Hematopoietic multipotent progenitor cell (in vitro differentiated cells): Measurements from ENCODE around the gene MASP2. TPM values are rescaled to one million over a fixed set of nuclear protein-coding genes. Genes with fewer than 3 reads are reported as not detected.
"Not testable (repeated sequence)": the region's sequence is repeated elsewhere in the genome, so short reads cannot be mapped to it uniquely, and the experiment has no call there.

Experiments used
- DNase-seq, 3 donors: peaks; one replicate each; pipeline ENCODE4 v3.0.0-alpha.2; 2011 to 2015; ENCODE audit warnings: low read depth in 2 of 3, low spot score in 2 of 3
- total RNA-seq: library from RNA; depleted of rRNA; stranded (reverse); fragments of >200 nt; gene quantifications from one replicate; pipeline ENCODE4 v1.2.3, GENCODE V29; 2012

Gene MASP2
- total RNA-seq: under 0.01 TPM

- DNase-seq: no peak
These were observed at the start of gene MASP2 for GRCh38 chr1:11046625-11047365. Gene MASP2, minus strand, starts transcription at chr1:11047239. Its CDS starts 32 bp downstream, at chr1:11047207.

- not testable (repeated sequence) for DNase-seq
These were observed 36.7 kb upstream of the MASP2 start for GRCh38 chr1:11083784-11084183.

- DNase-seq: no peak
These were observed 33.9 kb upstream of the MASP2 start for GRCh38 chr1:11080931-11081330.

- DNase-seq: no peak
These were observed 31.6 kb upstream of the MASP2 start for GRCh38 chr1:11078631-11079030.

- DNase-seq: not testable (repeated sequence)
These were observed 26.4 kb upstream of the MASP2 start for GRCh38 chr1:11073398-11073797.

- no peak for DNase-seq
These were observed 25.3 kb upstream of the MASP2 start for GRCh38 chr1:11072216-11072917.

- no peak for DNase-seq
These were observed 24.6 kb upstream of the MASP2 start for GRCh38 chr1:11071463-11072215.

GRCh38 chr1:11070876-11071275, 23.8 kb upstream of the MASP2 start:
- DNase-seq: no peak

GRCh38 chr1:11068600-11069473, 21.8 kb upstream of the MASP2 start:
- DNase-seq: no peak

- no peak for DNase-seq
These were observed 20.9 kb upstream of the MASP2 start for GRCh38 chr1:11067716-11068599.

- DNase-seq: no peak
These were observed 18.8 kb upstream of the MASP2 start for GRCh38 chr1:11065796-11066195.

- no peak for DNase-seq
These were observed 17.9 kb upstream of the MASP2 start for GRCh38 chr1:11064942-11065341.

GRCh38 chr1:11063937-11064537, 17.0 kb upstream of the MASP2 start:
- not testable (repeated sequence) for DNase-seq

GRCh38 chr1:11062965-11063401, 15.9 kb upstream of the MASP2 start:
- no peak for DNase-seq

- DNase-seq: no peak
These were observed 14.8 kb upstream of the MASP2 start for GRCh38 chr1:11061652-11062365.

- DNase-seq: peak; percentile 74 to 92 (median 88)
These were observed 13.2 kb upstream of the MASP2 start, which contains the start of gene SRM for GRCh38 chr1:11059968-11060830. Gene SRM, minus strand, starts transcription at chr1:11060018. Its CDS starts 75 bp downstream, at chr1:11059943.
